H1 (cell line): ENCODE data around the gene PCDHA9. TPM values are rescaled to one million over a fixed set of nuclear protein-coding genes. Genes with fewer than 3 reads are reported as not detected.

ENCODE experiments used
- E2F6 ChIP-seq: IDR thresholded peaks from 2 replicates; pipeline ENCODE4 v1.6.1; 2012; ENCODE audit warnings: inconsistent platforms
- HDAC2 ChIP-seq, 2 experiments: fragments of 300-600 bp in 1 of 2; sonication (generic) in 1 of 2; IDR thresholded peaks; 2 replicates each; pipeline ENCODE4 v1.6.1; 2011 to 2012; ENCODE audit warnings: low read depth in 2 of 2, low read length in 2 of 2, mild to moderate bottlenecking in 2 of 2, moderate library complexity in 2 of 2, borderline replicate concordance in 1 of 2, inconsistent platforms in 1 of 2
- RBBP5 ChIP-seq: IDR thresholded peaks from 2 replicates; pipeline ENCODE4 v1.7.1; 2012; ENCODE audit warnings: low read depth, mild to moderate bottlenecking, inconsistent platforms, low read length, moderate library complexity, borderline replicate concordance
- RNF2 ChIP-seq: fragments of 200-900, 300-1000 bp; sonication (generic); IDR thresholded peaks from 2 replicates; pipeline ENCODE4 v1.7.1; 2016; ENCODE audit warnings: borderline replicate concordance, low read depth, mild to moderate bottlenecking, antibody characterized with exemption, low read length; ENCODE audit not compliant: poor library complexity, severe bottlenecking; ENCODE audit errors: missing control alignments
- SP1 ChIP-seq: IDR thresholded peaks from 2 replicates; pipeline ENCODE4 v1.6.1; 2011; ENCODE audit warnings: low read depth, low read length
- SP4 ChIP-seq: IDR thresholded peaks from 2 replicates; pipeline ENCODE4 v1.6.1; 2012; ENCODE audit warnings: low read length, inconsistent platforms
- SUZ12 ChIP-seq: fragments of 200-600 bp; sonication (generic); IDR thresholded peaks from 2 replicates; pipeline ENCODE4 v1.6.1; 2012; ENCODE audit warnings: mild to moderate bottlenecking, inconsistent platforms, low read length, moderate library complexity, mixed read lengths
- polyA plus RNA-seq, 7 experiments: library from polyadenylated mRNA; depleted of rRNA in 3 of 7; stranded (reverse) in 5 of 7; unstranded in 2 of 7; fragments of >200 nt in 5 of 7; fragments of 200-250 nt in 2 of 7; gene quantifications; 1 replicate in 5 of 7; 2 replicates in 1 of 7; 4 replicates in 1 of 7; pipeline versions ENCODE4 v1.2.1 to v1.2.3, GENCODE V29; 2011 to 2013; ENCODE audit warnings: missing spikeins in 2 of 7, mixed read lengths in 2 of 7
- total RNA-seq: library from RNA; stranded (reverse); fragmentation: NEBNext Ultra II Directional; extraction: Animal tissue kit (Norgen Biotek cat#: 25700); gene quantifications from 2 replicates; pipeline ENCODE4 v1.2.1, GENCODE V29; 2021
- TF ChIP-seq, protein P1 (sequence below): fragments of 300-600 bp; sonication (generic); IDR thresholded peaks from 2 replicates; pipeline ENCODE4 v1.7.1; 2012; ENCODE audit warnings: low read length, moderate library complexity, mild to moderate bottlenecking, inconsistent platforms; ENCODE audit not compliant: insufficient replicate concordance

The PCDHA9 gene
- total and polyA plus RNA-seq, 2 of the 8 experiments (the other 6 are each of a cell fraction or from before 2014, with no cell fraction given): 0.12 to 0.28 TPM

DNA sequence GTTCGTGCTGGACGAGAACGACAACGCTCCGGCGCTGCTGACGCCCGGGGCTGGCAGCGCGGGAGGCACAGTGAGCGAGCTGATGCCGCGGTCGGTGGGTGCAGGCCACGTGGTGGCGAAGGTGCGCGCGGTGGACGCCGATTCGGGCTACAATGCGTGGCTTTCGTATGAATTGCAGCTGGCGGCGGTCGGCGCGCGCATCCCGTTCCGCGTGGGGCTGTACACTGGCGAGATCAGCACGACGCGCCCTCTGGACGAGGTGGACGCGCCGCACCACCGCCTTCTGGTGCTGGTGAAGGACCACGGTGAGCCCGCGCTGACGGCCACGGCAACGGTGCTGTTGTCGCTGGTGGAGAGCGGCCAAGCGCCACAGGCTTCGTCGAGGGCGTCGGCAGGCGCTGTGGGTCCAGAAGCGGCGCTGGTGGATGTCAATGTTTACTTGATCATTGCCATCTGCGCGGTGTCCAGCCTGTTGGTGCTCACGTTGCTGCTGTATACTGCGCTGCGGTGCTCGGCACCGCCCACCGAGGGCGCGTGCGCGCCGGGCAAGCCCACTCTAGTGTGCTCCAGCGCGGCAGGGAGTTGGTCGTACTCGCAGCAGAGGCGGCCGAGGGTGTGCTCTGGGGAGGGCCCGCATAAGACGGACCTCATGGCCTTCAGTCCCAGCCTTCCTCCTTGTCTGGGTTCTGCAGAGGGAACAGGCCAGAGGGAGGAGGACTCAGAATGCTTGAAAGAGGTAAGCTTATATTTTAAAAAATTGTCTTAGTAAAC, 35.9 kb downstream of the PCDHA9 start (continued):
- TF ChIP-seq, protein P1, sequence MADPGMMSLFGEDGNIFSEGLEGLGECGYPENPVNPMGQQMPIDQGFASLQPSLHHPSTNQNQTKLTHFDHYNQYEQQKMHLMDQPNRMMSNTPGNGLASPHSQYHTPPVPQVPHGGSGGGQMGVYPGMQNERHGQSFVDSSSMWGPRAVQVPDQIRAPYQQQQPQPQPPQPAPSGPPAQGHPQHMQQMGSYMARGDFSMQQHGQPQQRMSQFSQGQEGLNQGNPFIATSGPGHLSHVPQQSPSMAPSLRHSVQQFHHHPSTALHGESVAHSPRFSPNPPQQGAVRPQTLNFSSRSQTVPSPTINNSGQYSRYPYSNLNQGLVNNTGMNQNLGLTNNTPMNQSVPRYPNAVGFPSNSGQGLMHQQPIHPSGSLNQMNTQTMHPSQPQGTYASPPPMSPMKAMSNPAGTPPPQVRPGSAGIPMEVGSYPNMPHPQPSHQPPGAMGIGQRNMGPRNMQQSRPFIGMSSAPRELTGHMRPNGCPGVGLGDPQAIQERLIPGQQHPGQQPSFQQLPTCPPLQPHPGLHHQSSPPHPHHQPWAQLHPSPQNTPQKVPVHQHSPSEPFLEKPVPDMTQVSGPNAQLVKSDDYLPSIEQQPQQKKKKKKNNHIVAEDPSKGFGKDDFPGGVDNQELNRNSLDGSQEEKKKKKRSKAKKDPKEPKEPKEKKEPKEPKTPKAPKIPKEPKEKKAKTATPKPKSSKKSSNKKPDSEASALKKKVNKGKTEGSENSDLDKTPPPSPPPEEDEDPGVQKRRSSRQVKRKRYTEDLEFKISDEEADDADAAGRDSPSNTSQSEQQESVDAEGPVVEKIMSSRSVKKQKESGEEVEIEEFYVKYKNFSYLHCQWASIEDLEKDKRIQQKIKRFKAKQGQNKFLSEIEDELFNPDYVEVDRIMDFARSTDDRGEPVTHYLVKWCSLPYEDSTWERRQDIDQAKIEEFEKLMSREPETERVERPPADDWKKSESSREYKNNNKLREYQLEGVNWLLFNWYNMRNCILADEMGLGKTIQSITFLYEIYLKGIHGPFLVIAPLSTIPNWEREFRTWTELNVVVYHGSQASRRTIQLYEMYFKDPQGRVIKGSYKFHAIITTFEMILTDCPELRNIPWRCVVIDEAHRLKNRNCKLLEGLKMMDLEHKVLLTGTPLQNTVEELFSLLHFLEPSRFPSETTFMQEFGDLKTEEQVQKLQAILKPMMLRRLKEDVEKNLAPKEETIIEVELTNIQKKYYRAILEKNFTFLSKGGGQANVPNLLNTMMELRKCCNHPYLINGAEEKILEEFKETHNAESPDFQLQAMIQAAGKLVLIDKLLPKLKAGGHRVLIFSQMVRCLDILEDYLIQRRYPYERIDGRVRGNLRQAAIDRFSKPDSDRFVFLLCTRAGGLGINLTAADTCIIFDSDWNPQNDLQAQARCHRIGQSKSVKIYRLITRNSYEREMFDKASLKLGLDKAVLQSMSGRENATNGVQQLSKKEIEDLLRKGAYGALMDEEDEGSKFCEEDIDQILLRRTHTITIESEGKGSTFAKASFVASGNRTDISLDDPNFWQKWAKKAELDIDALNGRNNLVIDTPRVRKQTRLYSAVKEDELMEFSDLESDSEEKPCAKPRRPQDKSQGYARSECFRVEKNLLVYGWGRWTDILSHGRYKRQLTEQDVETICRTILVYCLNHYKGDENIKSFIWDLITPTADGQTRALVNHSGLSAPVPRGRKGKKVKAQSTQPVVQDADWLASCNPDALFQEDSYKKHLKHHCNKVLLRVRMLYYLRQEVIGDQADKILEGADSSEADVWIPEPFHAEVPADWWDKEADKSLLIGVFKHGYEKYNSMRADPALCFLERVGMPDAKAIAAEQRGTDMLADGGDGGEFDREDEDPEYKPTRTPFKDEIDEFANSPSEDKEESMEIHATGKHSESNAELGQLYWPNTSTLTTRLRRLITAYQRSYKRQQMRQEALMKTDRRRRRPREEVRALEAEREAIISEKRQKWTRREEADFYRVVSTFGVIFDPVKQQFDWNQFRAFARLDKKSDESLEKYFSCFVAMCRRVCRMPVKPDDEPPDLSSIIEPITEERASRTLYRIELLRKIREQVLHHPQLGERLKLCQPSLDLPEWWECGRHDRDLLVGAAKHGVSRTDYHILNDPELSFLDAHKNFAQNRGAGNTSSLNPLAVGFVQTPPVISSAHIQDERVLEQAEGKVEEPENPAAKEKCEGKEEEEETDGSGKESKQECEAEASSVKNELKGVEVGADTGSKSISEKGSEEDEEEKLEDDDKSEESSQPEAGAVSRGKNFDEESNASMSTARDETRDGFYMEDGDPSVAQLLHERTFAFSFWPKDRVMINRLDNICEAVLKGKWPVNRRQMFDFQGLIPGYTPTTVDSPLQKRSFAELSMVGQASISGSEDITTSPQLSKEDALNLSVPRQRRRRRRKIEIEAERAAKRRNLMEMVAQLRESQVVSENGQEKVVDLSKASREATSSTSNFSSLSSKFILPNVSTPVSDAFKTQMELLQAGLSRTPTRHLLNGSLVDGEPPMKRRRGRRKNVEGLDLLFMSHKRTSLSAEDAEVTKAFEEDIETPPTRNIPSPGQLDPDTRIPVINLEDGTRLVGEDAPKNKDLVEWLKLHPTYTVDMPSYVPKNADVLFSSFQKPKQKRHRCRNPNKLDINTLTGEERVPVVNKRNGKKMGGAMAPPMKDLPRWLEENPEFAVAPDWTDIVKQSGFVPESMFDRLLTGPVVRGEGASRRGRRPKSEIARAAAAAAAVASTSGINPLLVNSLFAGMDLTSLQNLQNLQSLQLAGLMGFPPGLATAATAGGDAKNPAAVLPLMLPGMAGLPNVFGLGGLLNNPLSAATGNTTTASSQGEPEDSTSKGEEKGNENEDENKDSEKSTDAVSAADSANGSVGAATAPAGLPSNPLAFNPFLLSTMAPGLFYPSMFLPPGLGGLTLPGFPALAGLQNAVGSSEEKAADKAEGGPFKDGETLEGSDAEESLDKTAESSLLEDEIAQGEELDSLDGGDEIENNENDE: no peak
- TF ChIP-seq RBBP5 (no peak), SP1 (no peak), RNF2 (no peak), E2F6 (no peak), SUZ12 (no peak), HDAC2 (IDR thresholded peaks at IDR 0.05; ENCODE audit: borderline replicate concordance in 1 of 2, low read depth in 2 of 2, low read length in 2 of 2) (no peak), SP4 (no peak)
